Testis (tissue), 2 donors: Measurements from ENCODE around the gene HNRNPF.

ENCODE experiments used
- POLR2A ChIP-seq: fragments of 450-650 bp; IDR thresholded peaks from one replicate; pipeline ENCODE4 v1.6.1; 2017; ENCODE audit warnings: antibody characterized with exemption, mild to moderate bottlenecking, moderate library complexity
- TF ChIP-seq, protein P1 (sequence below), 3 experiments: fragments of 450-650 bp in 2 of 3; fragments of 200-600 bp in 1 of 3; sonication (generic) in 1 of 3; IDR thresholded peaks; one replicate each; pipeline ENCODE4 v1.5.1; 2016 to 2019; ENCODE audit warnings: antibody characterized with exemption in 3 of 3, mild to moderate bottlenecking in 2 of 3, moderate library complexity in 1 of 3

DNA sequence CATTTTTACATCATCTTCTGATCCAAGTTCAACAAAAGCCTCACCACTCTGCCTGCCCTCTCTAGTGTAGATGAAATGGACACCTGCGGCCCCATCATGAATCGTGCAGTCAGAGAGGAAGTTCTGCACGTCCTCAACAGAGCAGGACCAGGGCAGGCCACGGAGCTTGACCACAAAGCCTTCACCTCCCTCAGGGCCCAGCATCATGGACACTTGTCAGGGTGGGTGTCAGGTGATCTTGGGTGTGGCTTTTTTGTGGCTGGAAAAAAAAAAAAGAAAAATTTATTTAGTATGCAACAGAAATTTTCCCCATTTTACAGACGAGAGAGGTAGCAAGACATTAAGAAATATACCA lies 21.3 kb downstream of the HNRNPF start:
- TF ChIP-seq, protein P1, sequence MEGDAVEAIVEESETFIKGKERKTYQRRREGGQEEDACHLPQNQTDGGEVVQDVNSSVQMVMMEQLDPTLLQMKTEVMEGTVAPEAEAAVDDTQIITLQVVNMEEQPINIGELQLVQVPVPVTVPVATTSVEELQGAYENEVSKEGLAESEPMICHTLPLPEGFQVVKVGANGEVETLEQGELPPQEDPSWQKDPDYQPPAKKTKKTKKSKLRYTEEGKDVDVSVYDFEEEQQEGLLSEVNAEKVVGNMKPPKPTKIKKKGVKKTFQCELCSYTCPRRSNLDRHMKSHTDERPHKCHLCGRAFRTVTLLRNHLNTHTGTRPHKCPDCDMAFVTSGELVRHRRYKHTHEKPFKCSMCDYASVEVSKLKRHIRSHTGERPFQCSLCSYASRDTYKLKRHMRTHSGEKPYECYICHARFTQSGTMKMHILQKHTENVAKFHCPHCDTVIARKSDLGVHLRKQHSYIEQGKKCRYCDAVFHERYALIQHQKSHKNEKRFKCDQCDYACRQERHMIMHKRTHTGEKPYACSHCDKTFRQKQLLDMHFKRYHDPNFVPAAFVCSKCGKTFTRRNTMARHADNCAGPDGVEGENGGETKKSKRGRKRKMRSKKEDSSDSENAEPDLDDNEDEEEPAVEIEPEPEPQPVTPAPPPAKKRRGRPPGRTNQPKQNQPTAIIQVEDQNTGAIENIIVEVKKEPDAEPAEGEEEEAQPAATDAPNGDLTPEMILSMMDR (IDR thresholded peaks at IDR 0.05) = no peak
- no peak for TF ChIP-seq POLR2A
